AG10803 (cell line): ENCODE data around the gene PCK1.

Source experiments
- DNase-seq: peaks from one replicate; pipeline ENCODE4 v3.0.0; 2010; ENCODE audit warnings: low read depth
- H3K4me3 ChIP-seq: 2 replicates; pipeline ENCODE4 v1.5.1; 2011; ENCODE audit warnings: mild to moderate bottlenecking, low read length, control low read depth
- TF ChIP-seq, protein P1 (sequence below): conservative IDR thresholded peaks from 2 replicates; pipeline ENCODE4 v1.5.1; 2011; ENCODE audit warnings: mild to moderate bottlenecking, low read length, control low read depth, inconsistent platforms

Gene PCK1

GRCh38 chr20:57596358-57596757 lies 35.4 kb downstream of the PCK1 start:
- TF ChIP-seq, protein P1, sequence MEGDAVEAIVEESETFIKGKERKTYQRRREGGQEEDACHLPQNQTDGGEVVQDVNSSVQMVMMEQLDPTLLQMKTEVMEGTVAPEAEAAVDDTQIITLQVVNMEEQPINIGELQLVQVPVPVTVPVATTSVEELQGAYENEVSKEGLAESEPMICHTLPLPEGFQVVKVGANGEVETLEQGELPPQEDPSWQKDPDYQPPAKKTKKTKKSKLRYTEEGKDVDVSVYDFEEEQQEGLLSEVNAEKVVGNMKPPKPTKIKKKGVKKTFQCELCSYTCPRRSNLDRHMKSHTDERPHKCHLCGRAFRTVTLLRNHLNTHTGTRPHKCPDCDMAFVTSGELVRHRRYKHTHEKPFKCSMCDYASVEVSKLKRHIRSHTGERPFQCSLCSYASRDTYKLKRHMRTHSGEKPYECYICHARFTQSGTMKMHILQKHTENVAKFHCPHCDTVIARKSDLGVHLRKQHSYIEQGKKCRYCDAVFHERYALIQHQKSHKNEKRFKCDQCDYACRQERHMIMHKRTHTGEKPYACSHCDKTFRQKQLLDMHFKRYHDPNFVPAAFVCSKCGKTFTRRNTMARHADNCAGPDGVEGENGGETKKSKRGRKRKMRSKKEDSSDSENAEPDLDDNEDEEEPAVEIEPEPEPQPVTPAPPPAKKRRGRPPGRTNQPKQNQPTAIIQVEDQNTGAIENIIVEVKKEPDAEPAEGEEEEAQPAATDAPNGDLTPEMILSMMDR, result no peak
- DNase-seq, result no peak
- no peak overlapping the region for H3K4me3 ChIP-seq

- DNase-seq, result peak; percentile 28
- TF ChIP-seq, protein P1, result peak; percentile 56
- no peak overlapping the region for H3K4me3 ChIP-seq
Observed at GRCh38 chr20:57596998-57597939, 36.4 kb downstream of the PCK1 start.

DNA sequence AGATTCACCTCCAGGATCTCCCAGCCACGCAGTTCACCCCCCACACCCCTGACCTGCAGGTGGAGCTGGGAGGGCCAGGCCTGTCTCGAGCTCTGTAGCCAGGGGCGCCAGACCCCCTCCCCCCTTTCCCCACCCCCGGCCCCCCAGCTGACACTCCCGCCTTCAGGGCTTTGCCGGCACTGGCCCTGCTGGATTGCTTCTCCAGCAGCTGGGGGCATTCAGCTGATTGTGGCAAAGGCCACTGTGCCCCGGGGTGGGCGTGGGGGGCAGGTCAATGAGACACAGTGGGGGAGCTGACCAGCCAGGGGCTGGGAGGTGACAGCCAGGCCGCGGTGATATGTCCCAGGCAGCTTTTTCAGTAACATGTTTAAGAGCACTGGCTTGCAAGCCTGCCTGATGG lies 37.1 kb downstream of the PCK1 start:
- DNase-seq, result no peak
- H3K4me3 ChIP-seq, result no peak overlapping the region
- TF ChIP-seq, protein P1, result no peak

GRCh38 chr20:57598491-57598890 lies 37.6 kb downstream of the PCK1 start:
- H3K4me3 ChIP-seq, result no peak overlapping the region
- TF ChIP-seq, protein P1, result no peak
- DNase-seq, result no peak

DNA sequence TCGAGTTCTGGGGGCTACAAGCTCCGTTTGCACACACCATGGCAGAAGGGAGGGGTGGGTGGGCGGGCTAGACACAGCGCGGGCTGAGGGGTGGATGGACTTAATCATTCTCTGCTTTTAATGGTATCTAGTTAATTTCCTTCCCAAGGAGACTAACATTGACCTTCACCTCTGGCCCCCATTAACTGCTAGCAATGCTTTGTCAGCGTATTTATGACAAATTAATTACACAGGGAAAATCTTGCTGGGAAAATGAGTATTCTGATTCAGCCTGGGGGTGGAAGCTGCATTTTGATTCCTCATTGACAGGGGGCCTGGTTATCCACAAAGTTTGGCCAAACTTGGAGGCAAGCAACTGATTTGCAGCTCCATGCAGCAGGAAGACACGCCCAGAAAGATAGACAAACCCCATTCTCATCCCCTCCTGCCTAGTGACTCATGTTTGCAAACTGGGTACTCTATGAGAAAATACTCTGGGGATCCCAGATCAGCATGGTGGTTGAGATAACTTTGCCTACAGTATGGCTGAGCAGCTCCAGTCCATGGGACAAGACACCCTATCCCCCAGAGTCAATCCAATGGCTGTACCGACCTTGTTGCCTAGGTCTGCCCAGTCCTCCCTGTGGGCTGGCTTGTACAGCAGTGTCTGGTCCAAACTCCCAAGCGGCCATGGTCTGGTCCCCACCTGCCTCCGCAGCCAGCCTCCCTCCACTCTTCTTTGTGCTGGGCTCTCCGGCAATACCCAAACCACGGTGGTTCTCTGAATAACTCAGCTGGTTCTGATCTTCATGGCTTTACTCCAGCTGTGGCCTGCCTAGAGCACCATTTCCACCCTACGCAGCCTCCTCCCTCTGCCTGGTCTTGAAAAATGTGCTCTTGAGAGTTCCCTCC lies 39.7 kb downstream of the PCK1 start:
- no peak overlapping the region for H3K4me3 ChIP-seq
- TF ChIP-seq, protein P1, result no peak

DNA sequence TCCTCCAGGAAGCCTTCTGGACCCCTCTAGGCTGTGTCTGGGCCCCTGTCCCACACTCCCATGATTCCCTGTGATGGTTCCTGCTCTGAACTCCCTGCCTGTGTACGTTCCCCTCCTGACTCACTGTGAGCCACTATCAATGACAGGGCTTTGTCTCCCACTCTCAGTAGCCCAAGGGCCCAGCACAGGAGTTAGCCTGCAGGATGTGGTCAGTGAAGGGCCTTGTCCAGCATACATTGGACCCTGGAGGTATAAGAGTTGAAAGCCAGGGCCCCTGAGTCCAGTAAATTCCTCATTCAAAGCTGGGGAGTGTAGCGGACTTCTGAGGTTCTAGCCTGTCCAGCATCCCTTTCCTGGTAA lies 40.3 kb downstream of the PCK1 start:
- H3K4me3 ChIP-seq, result no peak overlapping the region
- TF ChIP-seq, protein P1, result no peak
- DNase-seq, result no peak

More for the DNA sequence above, 39.7 kb downstream of the PCK1 start:
- DNase-seq, result no peak
